Panc1 (cell line): ENCODE measurements around the gene PROZ.

ENCODE experiments used
- POLR2AphosphoS5 ChIP-seq: IDR thresholded peaks from 2 replicates; pipeline ENCODE4 v1.6.1; 2012; ENCODE audit warnings: mild to moderate bottlenecking, low read depth, low read length, moderate library complexity
- SIN3A ChIP-seq: IDR thresholded peaks from 2 replicates; pipeline ENCODE4 v1.6.1; 2012; ENCODE audit warnings: low read depth, mild to moderate bottlenecking, low read length, moderate library complexity, borderline replicate concordance; ENCODE audit not compliant: insufficient read depth
- TCF7L2 ChIP-seq: IDR thresholded peaks from 2 replicates; pipeline ENCODE4 v1.6.1; 2011; ENCODE audit warnings: mild to moderate bottlenecking, low read depth, low read length, inconsistent platforms
- TF ChIP-seq, protein P1 (sequence below), 2 experiments: IDR thresholded peaks; 2 replicates each; pipeline ENCODE4 v1.6.1; 2011 to 2012; ENCODE audit warnings: low read depth in 2 of 2, control low read depth in 1 of 2, low read length in 1 of 2, mild to moderate bottlenecking in 1 of 2, moderate library complexity in 1 of 2; ENCODE audit not compliant: insufficient read depth in 1 of 2
- TF ChIP-seq, protein P2 (sequence below): fragments of 450-650 bp; IDR thresholded peaks from 2 replicates; pipeline ENCODE4 v1.5.1; 2017; ENCODE audit warnings: mild to moderate bottlenecking

- TF ChIP-seq SIN3A (no peak), POLR2AphosphoS5 (no peak), TCF7L2 (no peak)
- TF ChIP-seq, protein P1, sequence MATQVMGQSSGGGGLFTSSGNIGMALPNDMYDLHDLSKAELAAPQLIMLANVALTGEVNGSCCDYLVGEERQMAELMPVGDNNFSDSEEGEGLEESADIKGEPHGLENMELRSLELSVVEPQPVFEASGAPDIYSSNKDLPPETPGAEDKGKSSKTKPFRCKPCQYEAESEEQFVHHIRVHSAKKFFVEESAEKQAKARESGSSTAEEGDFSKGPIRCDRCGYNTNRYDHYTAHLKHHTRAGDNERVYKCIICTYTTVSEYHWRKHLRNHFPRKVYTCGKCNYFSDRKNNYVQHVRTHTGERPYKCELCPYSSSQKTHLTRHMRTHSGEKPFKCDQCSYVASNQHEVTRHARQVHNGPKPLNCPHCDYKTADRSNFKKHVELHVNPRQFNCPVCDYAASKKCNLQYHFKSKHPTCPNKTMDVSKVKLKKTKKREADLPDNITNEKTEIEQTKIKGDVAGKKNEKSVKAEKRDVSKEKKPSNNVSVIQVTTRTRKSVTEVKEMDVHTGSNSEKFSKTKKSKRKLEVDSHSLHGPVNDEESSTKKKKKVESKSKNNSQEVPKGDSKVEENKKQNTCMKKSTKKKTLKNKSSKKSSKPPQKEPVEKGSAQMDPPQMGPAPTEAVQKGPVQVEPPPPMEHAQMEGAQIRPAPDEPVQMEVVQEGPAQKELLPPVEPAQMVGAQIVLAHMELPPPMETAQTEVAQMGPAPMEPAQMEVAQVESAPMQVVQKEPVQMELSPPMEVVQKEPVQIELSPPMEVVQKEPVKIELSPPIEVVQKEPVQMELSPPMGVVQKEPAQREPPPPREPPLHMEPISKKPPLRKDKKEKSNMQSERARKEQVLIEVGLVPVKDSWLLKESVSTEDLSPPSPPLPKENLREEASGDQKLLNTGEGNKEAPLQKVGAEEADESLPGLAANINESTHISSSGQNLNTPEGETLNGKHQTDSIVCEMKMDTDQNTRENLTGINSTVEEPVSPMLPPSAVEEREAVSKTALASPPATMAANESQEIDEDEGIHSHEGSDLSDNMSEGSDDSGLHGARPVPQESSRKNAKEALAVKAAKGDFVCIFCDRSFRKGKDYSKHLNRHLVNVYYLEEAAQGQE (IDR thresholded peaks at IDR 0.05; ENCODE audit: insufficient read depth in 1 of 2, low read depth in 2 of 2, low read length in 1 of 2), result no peak
- TF ChIP-seq, protein P2, sequence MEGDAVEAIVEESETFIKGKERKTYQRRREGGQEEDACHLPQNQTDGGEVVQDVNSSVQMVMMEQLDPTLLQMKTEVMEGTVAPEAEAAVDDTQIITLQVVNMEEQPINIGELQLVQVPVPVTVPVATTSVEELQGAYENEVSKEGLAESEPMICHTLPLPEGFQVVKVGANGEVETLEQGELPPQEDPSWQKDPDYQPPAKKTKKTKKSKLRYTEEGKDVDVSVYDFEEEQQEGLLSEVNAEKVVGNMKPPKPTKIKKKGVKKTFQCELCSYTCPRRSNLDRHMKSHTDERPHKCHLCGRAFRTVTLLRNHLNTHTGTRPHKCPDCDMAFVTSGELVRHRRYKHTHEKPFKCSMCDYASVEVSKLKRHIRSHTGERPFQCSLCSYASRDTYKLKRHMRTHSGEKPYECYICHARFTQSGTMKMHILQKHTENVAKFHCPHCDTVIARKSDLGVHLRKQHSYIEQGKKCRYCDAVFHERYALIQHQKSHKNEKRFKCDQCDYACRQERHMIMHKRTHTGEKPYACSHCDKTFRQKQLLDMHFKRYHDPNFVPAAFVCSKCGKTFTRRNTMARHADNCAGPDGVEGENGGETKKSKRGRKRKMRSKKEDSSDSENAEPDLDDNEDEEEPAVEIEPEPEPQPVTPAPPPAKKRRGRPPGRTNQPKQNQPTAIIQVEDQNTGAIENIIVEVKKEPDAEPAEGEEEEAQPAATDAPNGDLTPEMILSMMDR, result no peak
Measured at GRCh38 chr13:113129921-113130750, 28.3 kb upstream of the PROZ start.
